WTC11 (cell line): ENCODE results near the gene SLC12A9. TPM values are rescaled to one million over a fixed set of nuclear protein-coding genes. Genes with fewer than 3 reads are reported as not detected.

Experiments used
- ATAC-seq: fragments of 200-7000 bp; cut with Tn5 transposase; 2 replicates; pipeline ENCODE4 v1.10.0; 2021; ENCODE audit warnings: mild to moderate bottlenecking, moderate library complexity
- CTCF ChIA-PET: fragments of 300-600 bp; sonication (Branson Sonifier 250); formaldehyde crosslinking; loops from one replicate; lab custom pipeline; 2021; ENCODE audit warnings: antibody characterized with exemption; lab: Charles Lee
- POLR2A ChIA-PET: fragments of 350-600 bp; sonication (Branson Sonifier 250); formaldehyde crosslinking; loops from one replicate; lab custom pipeline; 2021; ENCODE audit warnings: antibody characterized with exemption; lab: Charles Lee
- DNase-seq: peaks from one replicate; pipeline ENCODE4 v3.0.0; 2021; ENCODE audit warnings: low spot score
- H3K27ac Mint-ChIP-seq: 2 replicates; pipeline ENCODE4 v1.8.0; 2021; ENCODE audit warnings: mixed read lengths
- H3K27me3 Mint-ChIP-seq: 2 replicates; pipeline ENCODE4 v1.8.0; 2021; ENCODE audit warnings: low read depth, mild to moderate bottlenecking, moderate library complexity, mixed read lengths
- H3K36me3 Mint-ChIP-seq: 2 replicates; pipeline ENCODE4 v1.8.0; 2021; ENCODE audit warnings: mixed read lengths
- H3K4me1 Mint-ChIP-seq: 2 replicates; pipeline ENCODE4 v1.8.0; 2022; ENCODE audit warnings: mixed read lengths
- H3K4me3 Mint-ChIP-seq: 2 replicates; pipeline ENCODE4 v1.8.0; 2021; ENCODE audit warnings: mild to moderate bottlenecking, moderate library complexity, mixed read lengths
- H3K9me3 Mint-ChIP-seq: 2 replicates; pipeline ENCODE4 v1.8.0; 2021; ENCODE audit warnings: mixed read lengths
- ARID4B ChIP-seq: sonication (generic); formaldehyde crosslinking; IDR thresholded peaks from 2 replicates; pipeline ENCODE4 v1.8.0; 2023; ENCODE audit warnings: missing genetic modification reagents, mild to moderate bottlenecking, borderline replicate concordance
- CREM ChIP-seq: sonication (generic); formaldehyde crosslinking; IDR thresholded peaks from 2 replicates; pipeline ENCODE4 v1.8.1; 2022; ENCODE audit warnings: mild to moderate bottlenecking, missing genetic modification reagents, moderate library complexity
- ELF4 ChIP-seq: sonication (generic); formaldehyde crosslinking; IDR thresholded peaks from 2 replicates; pipeline ENCODE4 v1.8.1; 2022; ENCODE audit warnings: low read depth, mild to moderate bottlenecking, moderate library complexity, missing genetic modification reagents
- ESRRA ChIP-seq: sonication (generic); formaldehyde crosslinking; IDR thresholded peaks from 2 replicates; pipeline ENCODE4 v1.8.1; 2022; ENCODE audit warnings: mild to moderate bottlenecking, missing genetic modification reagents, borderline replicate concordance
- FOXP4 ChIP-seq: sonication (generic); formaldehyde crosslinking; IDR thresholded peaks from 2 replicates; pipeline ENCODE4 v1.8.0; 2022; ENCODE audit warnings: mild to moderate bottlenecking, missing genetic modification reagents
- HMGXB4 ChIP-seq: sonication (generic); formaldehyde crosslinking; IDR thresholded peaks from 2 replicates; pipeline ENCODE4 v1.8.1; 2023; ENCODE audit warnings: mild to moderate bottlenecking, moderate library complexity, missing genetic modification reagents
- PRDM15 ChIP-seq: sonication (generic); formaldehyde crosslinking; IDR thresholded peaks from 2 replicates; pipeline ENCODE4 v1.8.0; 2022; ENCODE audit warnings: missing genetic modification reagents
- PRRX2 ChIP-seq: fragments of 250-450 bp; sonication (Bioruptor Pico); IDR thresholded peaks from 2 replicates; pipeline ENCODE4 v1.8.0; 2021; ENCODE audit warnings: mild to moderate bottlenecking
- RORB ChIP-seq: fragments of 250-450 bp; sonication (Bioruptor Pico); IDR thresholded peaks from 2 replicates; pipeline ENCODE4 v1.9.0; 2021; ENCODE audit warnings: mild to moderate bottlenecking
- SMAD4 ChIP-seq: sonication (generic); formaldehyde crosslinking; IDR thresholded peaks from 2 replicates; pipeline ENCODE4 v1.8.0; 2022; ENCODE audit warnings: mild to moderate bottlenecking, missing genetic modification reagents
- ZNF232 ChIP-seq: sonication (generic); formaldehyde crosslinking; IDR thresholded peaks from 2 replicates; pipeline ENCODE4 v1.8.0; 2022; ENCODE audit warnings: mild to moderate bottlenecking, missing genetic modification reagents
- ZNF423 ChIP-seq: fragments of 250-450 bp; sonication (Bioruptor Pico); IDR thresholded peaks from 2 replicates; pipeline ENCODE4 v2.1.2; 2022; ENCODE audit warnings: mild to moderate bottlenecking, moderate library complexity
- ZNF512 ChIP-seq: sonication (generic); formaldehyde crosslinking; IDR thresholded peaks from 2 replicates; pipeline ENCODE4 v1.8.1; 2022; ENCODE audit warnings: missing genetic modification reagents, borderline replicate concordance
- ZNF671 ChIP-seq: fragments of 250-450 bp; sonication (Bioruptor Pico); IDR thresholded peaks from 2 replicates; pipeline ENCODE4 v1.8.0; 2021; ENCODE audit warnings: mild to moderate bottlenecking
- ZSCAN18 ChIP-seq: fragments of 250-450 bp; sonication (Bioruptor Pico); IDR thresholded peaks from 2 replicates; pipeline ENCODE4 v2.1.2; 2022; ENCODE audit warnings: mild to moderate bottlenecking, moderate library complexity
- total RNA-seq: library from RNA; stranded (reverse); gene quantifications from 3 replicates; pipeline ENCODE4 v1.2.3, GENCODE V29; 2021

SLC12A9 gene
- total RNA-seq, 1 experiment from 2014 or later = 39.3 TPM

GRCh38 chr7:100824499-100825214 is 27.9 kb upstream of the SLC12A9 start (continued):
- TF ChIP-seq FOXP4 (CRISPR knock-in tag) = no peak
- no peak for TF ChIP-seq HMGXB4 (CRISPR knock-in tag)
- no peak for TF ChIP-seq ZNF512 (CRISPR knock-in tag)
- TF ChIP-seq ZNF423 = no peak
- no peak for TF ChIP-seq ZNF671 (CRISPR knock-in tag)
- no peak for TF ChIP-seq ZSCAN18

- Mint-ChIP-seq H3K9me3 (no peaks in the 10 kb centered on the region), H3K4me1 (peaks cover 25% of the 10 kb centered on the region), H3K27me3 (no peaks in the 10 kb centered on the region), H3K4me3 (peak overlapping the region; percentile 98), H3K27ac (peak overlapping the region; percentile 80), H3K36me3 (peaks cover 31% of the 10 kb centered on the region)
- POLR2A ChIA-PET = no interaction called here
- CTCF ChIA-PET = interaction anchor here (0.6 to 5.8 kb wide), 10 partner anchors 9 to 120 kb away, joined by 3 to 96 read pairs (median 4); partner anchors contain the start of genes POP7, SLC12A9 and SRRT
- no peak for ATAC-seq
- TF ChIP-seq PRRX2 (no peak), ESRRA (CRISPR knock-in tag) (no peak), RORB (CRISPR knock-in tag) (no peak), SMAD4 (CRISPR knock-in tag) (no peak)
- no peak for DNase-seq
Measured at GRCh38 chr7:100825215-100825671, 27.3 kb upstream of the SLC12A9 start.

GRCh38 chr7:100825751-100826513 is 26.6 kb upstream of the SLC12A9 start:
- no peaks in the 10 kb centered on the region for H3K9me3 Mint-ChIP-seq
- peak overlapping the region; percentile 98 for H3K4me3 Mint-ChIP-seq
- POLR2A ChIA-PET = no interaction called here
- peak overlapping the region; percentile 80 for H3K27ac Mint-ChIP-seq
- DNase-seq (no peak), ATAC-seq (no peak)
- no peaks in the 10 kb centered on the region for H3K27me3 Mint-ChIP-seq
- H3K36me3 Mint-ChIP-seq = peaks cover 25% of the 10 kb centered on the region
- H3K4me1 Mint-ChIP-seq = peaks cover 28% of the 10 kb centered on the region
- CTCF ChIA-PET = interaction anchor here (0.6 to 5.8 kb wide), 9 partner anchors 8 to 120 kb away, joined by 3 to 96 read pairs (median 4); partner anchors contain the start of genes POP7, SLC12A9 and SRRT
- TF ChIP-seq ARID4B (no peak), ELF4 (CRISPR knock-in tag) (no peak), ZNF232 (CRISPR knock-in tag) (no peak), PRDM15 (no peak), CREM (CRISPR knock-in tag) (no peak)
